Measurements from ENCODE around the gene CENPC. TPM values are rescaled to one million over a fixed set of nuclear protein-coding genes. Genes with fewer than 3 reads are reported as not detected.

CENPC gene
- total and polyA plus RNA-seq, 2 donors (not counting 1 experiment from before 2014, with no cell fraction given): 11.7 to 67.0 TPM

DNA sequence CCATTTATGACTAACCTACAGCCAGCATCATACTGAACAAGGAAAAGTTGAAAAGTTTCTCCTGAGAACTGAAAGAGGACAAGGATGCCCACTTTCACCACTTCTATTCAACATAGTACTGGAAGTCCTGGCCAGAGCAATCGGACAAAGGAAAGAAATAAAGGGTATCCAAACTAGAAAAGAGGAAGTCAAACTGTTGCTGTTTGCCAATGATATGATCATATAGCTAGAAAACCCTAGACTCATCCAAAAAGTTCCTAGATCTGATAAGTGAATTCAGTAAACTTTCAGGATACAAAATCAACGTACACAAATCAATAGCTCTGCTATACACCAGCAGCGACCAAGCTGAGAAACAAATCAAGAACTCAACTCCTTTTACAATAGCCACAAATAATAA, 64.5 kb downstream of the CENPC start:
- H2AFZ ChIP-seq (ENCODE audit: insufficient read depth, low read depth, low read length, poor library complexity, severe bottlenecking): no peak overlapping the region
- POLR2A ChIA-PET: no interaction called here
- CTCF ChIA-PET: no interaction called here
- H3K4me3 ChIP-seq (ENCODE audit: control extremely low read depth in 1 of 5, extremely low read depth in 1 of 5, insufficient read depth in 1 of 5, low read depth in 2 of 5, low read length in 4 of 5): no peak overlapping the region
- H3K27ac ChIP-seq (ENCODE audit: low read length in 2 of 2): no peak overlapping the region
- H3K4me1 ChIP-seq (ENCODE audit: control insufficient read depth in 2 of 2, insufficient read depth in 2 of 2, low read length in 2 of 2): no peaks in the 10 kb centered on the region
- DNase-seq: no peak
- no CpG with 5 or more reads among the region's 3 CpGs for WGBS (ENCODE audit: insufficient coverage)
- H3K4me2 ChIP-seq (replicated peaks; ENCODE audit: low read depth, low read length, poor library complexity, severe bottlenecking): no peak overlapping the region
- peaks cover 0 to 70% of the 10 kb centered on the region in 2 experiments for H3K36me3 ChIP-seq (replicated peaks in 1 of 2; ENCODE audit: control extremely low read depth in 1 of 2, control insufficient read depth in 1 of 2, extremely low read depth in 1 of 2, insufficient read depth in 2 of 2, low read length in 1 of 2)
- H3K27me3 ChIP-seq (replicated peaks in 1 of 4; ENCODE audit: control extremely low read depth in 1 of 4, control insufficient read depth in 3 of 4, insufficient read depth in 4 of 4, low read length in 3 of 4): no peaks in the 10 kb centered on the region
- peaks cover 0 to 10% (median 5%) of the 10 kb centered on the region in 3 donors for H3K9me3 ChIP-seq (ENCODE audit: control extremely low read depth in 1 of 3, control insufficient read depth in 2 of 3, insufficient read depth in 1 of 3, low read length in 2 of 3)
- no peak for ATAC-seq (ENCODE audit: low read depth)
- Mint-ChIP-seq H3K27me3 (no peaks in the 10 kb centered on the region), H3K9me3 (ENCODE audit: insufficient read depth) (peaks cover 15% of the 10 kb centered on the region), H3K4me1 (no peaks in the 10 kb centered on the region), H3K4me3 (no peak overlapping the region), H3K27ac (no peak overlapping the region)
- intact Hi-C loops (cut with micrococcal nuclease): no loop called here
- no peak overlapping the region for H3K9ac ChIP-seq (ENCODE audit: low read length)
- TF ChIP-seq, protein P1, sequence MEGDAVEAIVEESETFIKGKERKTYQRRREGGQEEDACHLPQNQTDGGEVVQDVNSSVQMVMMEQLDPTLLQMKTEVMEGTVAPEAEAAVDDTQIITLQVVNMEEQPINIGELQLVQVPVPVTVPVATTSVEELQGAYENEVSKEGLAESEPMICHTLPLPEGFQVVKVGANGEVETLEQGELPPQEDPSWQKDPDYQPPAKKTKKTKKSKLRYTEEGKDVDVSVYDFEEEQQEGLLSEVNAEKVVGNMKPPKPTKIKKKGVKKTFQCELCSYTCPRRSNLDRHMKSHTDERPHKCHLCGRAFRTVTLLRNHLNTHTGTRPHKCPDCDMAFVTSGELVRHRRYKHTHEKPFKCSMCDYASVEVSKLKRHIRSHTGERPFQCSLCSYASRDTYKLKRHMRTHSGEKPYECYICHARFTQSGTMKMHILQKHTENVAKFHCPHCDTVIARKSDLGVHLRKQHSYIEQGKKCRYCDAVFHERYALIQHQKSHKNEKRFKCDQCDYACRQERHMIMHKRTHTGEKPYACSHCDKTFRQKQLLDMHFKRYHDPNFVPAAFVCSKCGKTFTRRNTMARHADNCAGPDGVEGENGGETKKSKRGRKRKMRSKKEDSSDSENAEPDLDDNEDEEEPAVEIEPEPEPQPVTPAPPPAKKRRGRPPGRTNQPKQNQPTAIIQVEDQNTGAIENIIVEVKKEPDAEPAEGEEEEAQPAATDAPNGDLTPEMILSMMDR (IDR thresholded peaks at IDR 0.05): no peak
- no peak for TF ChIP-seq EZH2 (IDR thresholded peaks at IDR 0.05; ENCODE audit: borderline replicate concordance, insufficient read depth, low read depth, low read length, poor library complexity, severe bottlenecking)
- H3K79me2 ChIP-seq (ENCODE audit: control insufficient read depth, insufficient read depth, low read length): peaks cover 5% of the 10 kb centered on the region
- H4K20me1 ChIP-seq (ENCODE audit: control insufficient read depth, insufficient read depth, low read length, poor library complexity, severe bottlenecking): peaks cover 14% of the 10 kb centered on the region

DNA sequence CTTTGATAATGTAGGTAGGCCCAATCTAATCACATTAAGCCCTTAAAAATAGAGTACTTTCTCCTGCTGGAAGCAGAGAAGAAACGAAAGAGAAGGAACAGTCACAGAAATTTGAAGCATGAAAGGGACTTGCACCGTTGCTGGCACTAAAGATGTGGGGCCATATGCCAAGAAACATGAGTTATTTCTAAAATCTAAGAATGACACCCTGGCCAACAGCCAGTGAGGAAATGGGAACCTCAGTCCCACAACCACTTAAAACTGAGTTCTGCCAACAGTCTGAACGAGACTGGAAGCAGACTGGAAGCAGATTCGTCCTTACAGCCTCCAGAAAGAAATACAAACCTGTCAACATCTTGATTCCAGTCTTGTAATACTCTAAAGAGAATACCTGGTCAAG, 70.1 kb downstream of the CENPC start:
- no peak overlapping the region for H2AFZ ChIP-seq (ENCODE audit: insufficient read depth, low read depth, low read length, poor library complexity, severe bottlenecking)
- no peaks in the 10 kb centered on the region for H3K4me1 Mint-ChIP-seq
- ChIA-PET CTCF (no interaction called here), POLR2A (no interaction called here)
- H3K27me3 Mint-ChIP-seq: no peaks in the 10 kb centered on the region
- no peak overlapping the region for H3K9ac ChIP-seq (ENCODE audit: low read length)
- TF ChIP-seq, protein P1 (IDR thresholded peaks at IDR 0.05): no peak
- no peak for TF ChIP-seq EZH2 (IDR thresholded peaks at IDR 0.05; ENCODE audit: borderline replicate concordance, insufficient read depth, low read depth, low read length, poor library complexity, severe bottlenecking)
- H3K9me3 Mint-ChIP-seq (ENCODE audit: insufficient read depth): peaks cover 12% of the 10 kb centered on the region
- intact Hi-C loops (cut with micrococcal nuclease): no loop called here
- 56% methylated on average over 4 of the region's 4 CpGs for WGBS (ENCODE audit: insufficient coverage)
- DNase-seq: no peak
- H3K27ac ChIP-seq (ENCODE audit: low read length in 2 of 2): no peak overlapping the region
- H3K4me2 ChIP-seq (replicated peaks; ENCODE audit: low read depth, low read length, poor library complexity, severe bottlenecking): no peak overlapping the region
- no peaks in the 10 kb centered on the region for H3K79me2 ChIP-seq (ENCODE audit: control insufficient read depth, insufficient read depth, low read length)
- no peak overlapping the region for H3K27ac Mint-ChIP-seq
- H3K9me3 ChIP-seq (ENCODE audit: control extremely low read depth in 1 of 3, control insufficient read depth in 2 of 3, insufficient read depth in 1 of 3, low read length in 2 of 3): peaks cover 0 to 10% (median 5%) of the 10 kb centered on the region in 3 donors
- H3K4me3 ChIP-seq (ENCODE audit: control extremely low read depth in 1 of 5, extremely low read depth in 1 of 5, insufficient read depth in 1 of 5, low read depth in 2 of 5, low read length in 4 of 5): no peak overlapping the region
- no peak overlapping the region for H3K4me3 Mint-ChIP-seq
- no peak for ATAC-seq (ENCODE audit: low read depth)
- H4K20me1 ChIP-seq (ENCODE audit: control insufficient read depth, insufficient read depth, low read length, poor library complexity, severe bottlenecking): peaks cover 14% of the 10 kb centered on the region
- H3K36me3 ChIP-seq (replicated peaks in 1 of 2; ENCODE audit: control extremely low read depth in 1 of 2, control insufficient read depth in 1 of 2, extremely low read depth in 1 of 2, insufficient read depth in 2 of 2, low read length in 1 of 2): peaks cover 4 to 69% of the 10 kb centered on the region in 2 experiments
- H3K4me1 ChIP-seq (ENCODE audit: control insufficient read depth in 2 of 2, insufficient read depth in 2 of 2, low read length in 2 of 2): no peaks in the 10 kb centered on the region
- H3K27me3 ChIP-seq (replicated peaks in 1 of 4; ENCODE audit: control extremely low read depth in 1 of 4, control insufficient read depth in 3 of 4, insufficient read depth in 4 of 4, low read length in 3 of 4): no peaks in the 10 kb centered on the region

Measured in B cell (primary cell).